Glutamatergic neuron (in vitro differentiated cells): Measurements from ENCODE around the gene RNF41. TPM values are rescaled to one million over a fixed set of nuclear protein-coding genes. Genes with fewer than 3 reads are reported as not detected.

Experiments used
- DNase-seq: peaks from one replicate; pipeline ENCODE4 v3.0.0; 2022
- H3K27ac Mint-ChIP-seq: one replicate; pipeline ENCODE4 v1.8.0; 2020; ENCODE audit warnings: mild to moderate bottlenecking, mixed read lengths, inconsistent platforms; ENCODE audit not compliant: unreplicated experiment
- H3K27me3 Mint-ChIP-seq: one replicate; pipeline ENCODE4 v1.8.0; 2020; ENCODE audit warnings: mild to moderate bottlenecking, moderate library complexity, mixed read lengths, inconsistent platforms; ENCODE audit not compliant: unreplicated experiment
- H3K36me3 Mint-ChIP-seq: one replicate; pipeline ENCODE4 v1.8.0; 2020; ENCODE audit warnings: mild to moderate bottlenecking, mixed read lengths, inconsistent platforms; ENCODE audit not compliant: unreplicated experiment
- H3K4me1 Mint-ChIP-seq: one replicate; pipeline ENCODE4 v1.8.0; 2020; ENCODE audit warnings: mild to moderate bottlenecking, low read depth, mixed read lengths, inconsistent platforms; ENCODE audit not compliant: unreplicated experiment
- H3K4me3 Mint-ChIP-seq: one replicate; pipeline ENCODE4 v1.8.0; 2020; ENCODE audit warnings: mild to moderate bottlenecking, mixed read lengths, inconsistent platforms; ENCODE audit not compliant: unreplicated experiment
- H3K9me3 Mint-ChIP-seq: one replicate; pipeline ENCODE4 v1.8.0; 2020; ENCODE audit warnings: mild to moderate bottlenecking, moderate library complexity, mixed read lengths, inconsistent platforms; ENCODE audit not compliant: unreplicated experiment
- CTCF ChIP-seq: fragments of 200-600 bp; sonication (generic); IDR thresholded peaks from one replicate; pipeline ENCODE4 v1.5.0; 2021; ENCODE audit not compliant: partially characterized antibody, unreplicated experiment
- total RNA-seq: library from RNA; stranded (reverse); fragmentation: NEBNext Ultra II Directional; extraction: Animal tissue kit (Norgen Biotek cat#: 25700); gene quantifications from one replicate; pipeline ENCODE4 v1.2.1, GENCODE V29; 2021; ENCODE audit not compliant: unreplicated experiment

RNF41 gene
- total RNA-seq, 1 donor from 2014 or later, result 72.6 TPM

GRCh38 chr12:56169229-56169759, 52.4 kb downstream of the RNF41 start:
- H3K27ac Mint-ChIP-seq, result peak overlapping the region; percentile 14
- H3K36me3 Mint-ChIP-seq, result peaks cover 15% of the 10 kb centered on the region
- peaks cover 2% of the 10 kb centered on the region for H3K4me1 Mint-ChIP-seq
- TF ChIP-seq CTCF, result no peak
- peak overlapping the region; percentile 40 for H3K4me3 Mint-ChIP-seq
- peaks cover 7% of the 10 kb centered on the region for H3K27me3 Mint-ChIP-seq
- DNase-seq, result no peak
- H3K9me3 Mint-ChIP-seq, result peaks cover 7% of the 10 kb centered on the region

GRCh38 chr12:56165369-56165768, 56.4 kb downstream of the RNF41 start:
- peaks cover 16% of the 10 kb centered on the region for H3K9me3 Mint-ChIP-seq
- peaks cover 19% of the 10 kb centered on the region for H3K27me3 Mint-ChIP-seq
- H3K4me3 Mint-ChIP-seq, result no peak overlapping the region
- H3K4me1 Mint-ChIP-seq, result peaks cover 14% of the 10 kb centered on the region
- TF ChIP-seq CTCF, result no peak
- H3K36me3 Mint-ChIP-seq, result peaks cover 16% of the 10 kb centered on the region
- no peak for DNase-seq
- H3K27ac Mint-ChIP-seq, result no peak overlapping the region

- Mint-ChIP-seq H3K4me3 (peak overlapping the region; percentile 20), H3K4me1 (peaks cover 19% of the 10 kb centered on the region), H3K36me3 (peaks cover 12% of the 10 kb centered on the region), H3K9me3 (peaks cover 17% of the 10 kb centered on the region), H3K27me3 (peaks cover 20% of the 10 kb centered on the region), H3K27ac (no peak overlapping the region)
- no peak for TF ChIP-seq CTCF
- DNase-seq, result no peak
Measured at GRCh38 chr12:56164345-56164729, 57.4 kb downstream of the RNF41 start.

GRCh38 chr12:56163533-56164344, 58.0 kb downstream of the RNF41 start:
- TF ChIP-seq CTCF, result no peak
- Mint-ChIP-seq H3K9me3 (peaks cover 20% of the 10 kb centered on the region), H3K27ac (peak overlapping the region; percentile 2), H3K36me3 (peaks cover 12% of the 10 kb centered on the region), H3K27me3 (peaks cover 23% of the 10 kb centered on the region), H3K4me3 (no peak overlapping the region), H3K4me1 (peaks cover 19% of the 10 kb centered on the region)
- no peak for DNase-seq
